NCI-H187 (cell line): ENCODE results near the gene ERICH6.
A peak's percentile ranks its signal among the peaks of the same experiment; 100 is the strongest.

ENCODE experiments used
- DNase-seq, 2 experiments: peaks; one replicate each; lab custom pipeline; 2025; lab: John Stamatoyannopoulos, UW

The ERICH6 gene

DNA sequence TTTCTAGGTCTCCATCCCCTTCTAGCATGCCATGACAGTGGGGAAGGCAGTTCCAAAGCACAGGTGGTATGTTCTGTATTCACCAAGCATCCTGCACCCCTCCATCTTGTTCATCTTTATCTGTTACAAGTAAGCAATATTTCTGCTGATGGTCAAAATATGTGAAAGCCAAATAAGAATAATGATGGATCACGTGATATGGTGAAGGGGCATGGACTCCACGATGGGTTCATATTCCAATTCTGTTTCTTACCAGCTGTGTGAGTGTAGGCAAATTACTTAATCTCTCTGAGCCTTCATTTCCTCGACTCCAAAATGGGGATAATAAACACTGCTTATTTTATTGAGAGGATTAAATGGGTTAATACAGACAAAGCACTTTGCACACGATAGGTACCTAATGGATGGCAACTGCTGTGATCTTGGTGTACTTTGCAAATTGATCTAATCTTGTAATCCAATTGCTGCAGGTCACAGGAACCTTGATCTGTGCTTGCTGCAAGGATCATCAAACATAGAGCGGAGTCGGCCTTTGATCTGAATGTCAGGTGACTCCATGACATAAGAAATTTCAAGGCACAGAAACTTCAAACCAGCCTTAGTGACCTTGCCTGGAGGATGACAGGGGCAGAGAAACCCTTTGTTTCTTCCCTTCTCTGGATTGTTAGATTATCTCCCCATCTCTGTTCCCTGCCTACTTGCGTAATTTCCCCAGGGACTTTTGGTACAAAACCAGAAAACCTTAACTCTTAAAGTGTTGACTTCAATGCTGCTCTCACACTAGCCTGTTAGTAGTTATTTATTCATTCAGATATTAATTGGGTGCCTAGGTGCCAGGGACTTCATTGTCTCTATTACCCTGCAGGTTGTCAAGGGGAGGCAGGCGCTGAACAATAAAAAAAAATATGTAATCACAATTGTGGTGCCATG, 33.4 kb upstream of the ERICH6 start:
- no peak for DNase-seq

DNA sequence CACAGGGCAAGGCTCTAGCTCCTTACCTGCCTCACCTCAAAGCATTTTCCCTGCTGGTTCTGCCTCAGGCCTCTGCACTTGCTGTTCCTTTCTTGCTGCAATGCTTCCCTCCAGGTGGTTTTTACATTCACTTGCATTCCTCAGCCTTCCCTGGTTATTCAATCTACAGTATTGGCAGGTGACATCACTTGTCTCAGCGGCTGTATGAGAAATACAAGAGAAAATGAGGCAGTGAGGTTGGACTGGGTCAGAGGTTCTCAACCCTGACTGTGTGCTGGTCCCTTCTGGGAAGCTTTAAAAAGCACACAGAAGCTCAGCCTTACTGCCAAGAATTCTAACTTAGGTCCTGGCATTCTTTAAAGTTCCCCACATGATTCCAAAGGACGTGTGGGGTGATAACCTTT, 32.6 kb upstream of the ERICH6 start:
- DNase-seq, result no peak

DNA sequence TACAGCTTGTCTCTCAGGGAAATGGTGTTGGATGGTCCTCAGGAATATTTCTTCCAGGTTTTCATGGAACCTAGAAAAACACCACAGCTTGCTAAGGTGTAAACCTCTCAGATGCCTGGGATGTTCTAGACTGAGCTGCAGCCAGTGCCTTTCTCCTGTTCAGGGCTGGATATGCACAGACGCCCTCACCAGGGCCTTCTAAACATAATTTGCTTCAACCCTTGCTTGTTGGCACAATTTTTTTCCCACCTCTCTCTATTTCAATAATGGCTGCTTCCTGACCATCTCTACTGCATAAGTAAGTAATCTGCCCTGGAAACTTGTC, 31.0 kb upstream of the ERICH6 start:
- no peak for DNase-seq

DNA sequence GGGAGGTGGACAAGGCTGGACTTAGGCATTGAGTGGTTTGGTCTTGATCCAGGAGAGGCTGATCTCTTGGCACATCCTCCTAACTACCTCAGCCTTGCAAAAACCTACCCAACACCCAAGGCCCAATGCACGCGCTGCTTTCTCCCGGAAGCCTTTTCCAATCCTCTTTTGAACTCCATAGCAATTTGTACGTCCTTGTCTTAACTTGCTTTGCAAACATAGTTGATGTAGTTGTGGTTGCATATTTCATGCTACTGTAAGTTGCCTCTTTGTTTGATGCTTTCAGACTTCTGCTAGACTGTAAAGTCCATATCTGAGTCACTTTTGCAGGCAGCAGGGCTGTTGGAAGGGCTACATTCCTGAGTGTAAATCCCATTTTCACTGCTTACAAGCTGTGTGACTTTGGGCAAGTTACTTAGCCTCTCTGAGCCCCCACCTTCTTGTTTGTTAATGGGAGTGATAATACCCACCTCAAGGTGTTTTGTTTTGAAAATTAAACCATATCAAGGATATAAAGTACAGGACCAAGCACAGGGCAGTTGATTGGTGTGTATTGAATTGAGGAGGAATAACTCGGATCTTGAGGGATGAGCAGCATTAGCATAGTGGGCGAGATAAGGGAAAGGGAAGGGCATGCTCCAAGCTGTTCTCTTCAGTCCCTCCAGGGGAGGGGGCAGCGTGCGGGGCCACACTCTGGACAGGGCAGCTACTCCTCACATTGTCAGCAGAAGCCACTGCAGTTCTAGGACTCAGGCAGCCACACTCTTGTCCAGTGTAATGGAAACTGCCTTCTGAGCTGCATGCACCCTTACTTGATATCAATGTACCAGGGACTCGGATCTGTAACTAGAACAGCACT, 30.4 kb upstream of the ERICH6 start:
- no peak for DNase-seq

DNA sequence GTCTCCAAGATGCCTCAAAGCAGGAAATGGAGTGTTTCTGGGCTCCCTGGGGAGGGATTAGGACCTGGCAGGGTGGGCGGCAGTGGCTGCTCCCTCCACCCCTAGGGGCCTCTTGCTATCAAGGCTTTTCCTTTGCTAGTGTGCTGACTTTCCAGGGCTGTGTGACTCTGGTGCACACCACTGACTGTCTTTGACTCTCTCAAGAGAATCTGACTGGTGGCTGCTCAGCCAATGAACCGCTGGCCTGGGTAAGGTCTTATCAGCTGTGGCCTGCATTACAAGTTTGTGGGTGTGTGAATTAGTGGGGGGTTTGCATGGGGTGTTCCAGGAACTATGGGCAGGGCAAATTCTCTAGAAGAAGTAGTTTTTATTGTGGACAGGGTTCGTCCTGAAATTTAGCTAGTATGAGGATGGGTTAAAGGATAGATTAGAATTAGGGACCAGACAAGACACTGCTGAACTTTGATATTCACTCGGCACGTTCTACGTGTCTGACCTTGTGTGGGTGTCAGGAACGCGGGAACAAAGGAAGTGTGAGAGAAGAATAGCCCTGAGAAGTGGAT, 29.7 kb upstream of the ERICH6 start:
- no peak for DNase-seq

DNA sequence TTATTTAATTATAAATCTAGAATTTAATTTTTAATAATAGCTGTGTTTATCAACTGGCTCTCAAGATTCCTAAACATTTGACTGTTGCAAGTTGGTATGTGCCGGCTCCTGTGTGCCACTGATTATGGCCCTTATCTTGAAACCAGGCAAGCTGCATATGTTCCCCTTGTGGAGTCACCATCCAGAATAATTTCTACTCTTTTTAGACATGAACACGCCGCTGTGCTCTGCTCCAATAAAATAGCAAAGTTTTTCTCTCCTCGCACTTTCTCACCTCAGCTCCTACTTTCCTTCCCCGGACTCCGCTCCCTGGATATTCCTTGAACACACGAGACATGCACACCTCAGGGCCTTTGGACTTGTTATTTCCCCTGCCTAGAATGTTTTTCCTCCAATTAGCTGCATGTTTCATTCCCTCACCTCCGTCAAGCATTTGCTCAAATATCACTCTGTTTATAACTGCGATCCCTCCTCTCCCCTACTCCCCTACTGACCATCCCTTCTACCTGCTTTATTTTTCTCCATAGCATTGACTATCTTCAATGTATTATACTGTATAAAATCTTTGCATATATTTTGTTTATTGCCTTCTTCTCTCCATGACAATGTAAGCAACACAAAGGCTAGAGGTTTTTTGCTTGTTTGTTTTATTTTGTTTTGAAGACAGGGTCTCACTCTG, 26.1 kb upstream of the ERICH6 start:
- no peak for DNase-seq

DNA sequence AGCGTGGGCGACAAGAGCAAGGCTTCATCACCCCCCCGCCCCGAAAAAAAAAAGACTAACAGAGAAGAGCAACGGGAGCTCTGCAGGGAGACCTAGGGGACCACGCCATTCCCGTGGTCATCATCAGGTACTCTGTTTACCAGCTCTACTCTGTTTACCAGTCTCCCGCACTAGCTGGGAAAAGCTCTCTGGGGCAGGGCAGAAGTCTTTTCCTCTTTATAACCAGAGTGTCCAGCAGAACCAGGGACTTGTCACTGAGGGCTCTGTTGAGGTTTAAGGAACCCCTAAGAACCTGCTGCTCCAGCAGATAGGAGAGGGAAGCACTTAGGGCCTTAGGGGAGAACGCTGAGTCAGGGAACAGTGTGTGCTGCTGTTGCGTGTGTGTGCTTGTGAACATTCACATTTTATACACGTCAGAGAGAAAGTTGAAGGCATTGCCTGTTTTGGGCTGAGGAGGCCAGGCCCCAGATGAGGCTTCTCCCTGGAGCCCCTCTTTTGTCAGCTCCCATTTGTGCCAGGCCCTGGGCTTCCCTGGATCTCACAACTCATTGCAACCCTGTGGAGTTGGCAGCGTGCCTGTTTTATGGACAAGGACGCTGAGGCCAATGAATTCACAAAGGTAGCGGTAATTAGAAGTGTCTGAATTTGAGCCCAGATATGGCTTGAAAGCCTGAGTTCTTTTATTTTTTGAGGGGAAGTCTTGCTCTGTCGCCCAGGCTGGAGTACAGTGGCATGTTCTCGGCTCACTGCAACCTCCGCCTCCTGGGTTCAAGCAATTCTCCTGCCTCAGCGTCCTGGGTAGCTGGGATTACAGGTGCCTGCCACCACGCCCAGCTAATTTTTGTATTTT, 24.2 kb upstream of the ERICH6 start:
- DNase-seq, result no peak

DNA sequence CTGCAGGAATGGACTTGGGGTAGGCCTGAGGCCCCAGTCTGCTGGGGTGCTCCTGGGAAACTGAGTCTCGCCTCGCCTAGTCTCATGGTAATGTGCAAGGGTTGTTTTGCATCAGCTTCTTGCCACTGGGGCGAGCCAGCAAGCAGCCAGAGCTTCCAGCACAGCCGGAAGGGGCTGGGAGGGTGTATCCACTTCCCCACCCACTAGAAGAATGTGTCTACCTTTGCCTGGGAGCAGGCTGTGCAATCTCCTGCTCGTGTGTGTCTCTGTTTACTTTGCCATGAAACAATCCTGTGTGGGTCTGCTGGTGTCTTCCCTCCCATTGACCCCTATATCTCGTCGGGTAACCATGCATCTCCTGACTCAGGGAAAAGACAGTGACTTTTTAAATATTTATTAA, 21.8 kb upstream of the ERICH6 start:
- no peak for DNase-seq

DNA sequence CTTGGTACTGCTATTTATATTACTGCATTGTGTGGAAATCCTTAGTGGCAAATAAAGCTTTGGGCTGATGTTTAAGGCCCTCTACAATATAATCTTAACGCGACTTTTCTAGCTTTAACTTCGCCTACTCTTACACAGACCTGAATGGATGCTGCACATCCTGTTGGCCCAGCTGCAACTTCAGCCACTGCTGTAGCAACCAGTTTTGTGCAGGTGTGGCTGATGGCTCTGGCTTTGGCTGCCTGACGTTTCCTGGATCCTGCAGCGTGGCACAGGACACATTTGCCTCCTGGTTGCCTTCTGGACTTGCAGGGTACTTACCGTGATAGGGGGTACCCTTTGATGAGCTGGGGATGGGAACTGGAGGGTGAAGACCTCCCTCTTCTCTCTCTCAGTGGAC, 20.2 kb upstream of the ERICH6 start:
- DNase-seq, result no peak

DNA sequence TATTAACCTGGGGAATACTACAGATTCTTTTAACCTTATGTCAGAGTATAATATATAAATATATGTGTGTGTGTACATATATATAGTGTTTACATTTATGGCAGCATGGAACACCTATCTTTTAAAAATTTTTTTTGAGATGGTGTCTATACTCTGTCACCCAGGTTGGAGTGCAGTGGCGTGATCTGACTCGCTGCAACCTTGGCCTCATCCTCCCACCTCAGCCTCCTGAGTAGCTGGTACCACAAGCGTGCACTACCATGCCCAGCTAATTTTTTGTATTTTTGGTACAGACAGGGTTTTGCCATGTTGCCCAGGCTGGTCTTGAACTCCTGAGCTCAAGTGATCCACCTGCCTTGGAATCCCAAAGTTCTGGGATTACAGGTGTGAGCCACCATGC, 18.5 kb upstream of the ERICH6 start:
- DNase-seq, result no peak

DNA sequence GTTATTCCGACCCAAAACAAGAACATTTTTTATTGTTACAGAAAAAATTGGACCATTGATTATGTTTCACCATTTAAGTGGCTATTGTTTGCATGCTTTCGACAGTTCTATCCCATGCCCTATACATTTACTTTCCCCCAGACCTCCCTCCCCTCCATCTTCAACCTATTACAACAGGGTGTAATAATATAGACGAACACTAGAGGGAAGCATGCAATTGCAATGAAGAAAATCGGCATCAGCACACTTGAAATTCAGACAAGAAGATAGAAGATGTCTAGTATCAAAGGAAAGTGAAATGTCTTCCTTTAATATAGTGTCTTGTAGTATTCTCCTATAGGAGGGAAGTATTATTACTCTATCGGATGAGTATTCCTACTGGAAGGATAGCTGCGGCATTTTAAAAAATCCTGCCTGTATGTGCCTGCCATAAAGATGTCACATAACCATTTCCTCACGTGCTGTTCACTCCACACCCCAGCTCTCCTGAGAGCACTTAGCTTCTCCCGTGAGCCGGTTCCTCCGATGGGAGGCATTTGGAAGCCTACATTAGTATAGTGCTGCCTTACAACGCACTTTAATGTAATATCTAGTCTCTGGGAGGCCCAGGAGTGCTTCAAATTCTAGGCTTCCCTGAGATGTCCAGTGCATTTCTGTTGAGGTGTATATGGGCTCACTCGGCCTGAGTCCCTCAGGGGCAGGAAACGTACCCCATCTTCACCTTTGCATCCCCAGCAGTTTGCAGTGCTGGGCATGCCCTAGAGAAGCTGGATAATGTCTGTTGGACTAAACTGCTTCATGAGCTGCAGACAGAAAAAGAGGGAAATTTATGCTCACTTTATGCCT, 17.8 kb upstream of the ERICH6 start:
- peak; percentile 24 to 42 for DNase-seq

DNA sequence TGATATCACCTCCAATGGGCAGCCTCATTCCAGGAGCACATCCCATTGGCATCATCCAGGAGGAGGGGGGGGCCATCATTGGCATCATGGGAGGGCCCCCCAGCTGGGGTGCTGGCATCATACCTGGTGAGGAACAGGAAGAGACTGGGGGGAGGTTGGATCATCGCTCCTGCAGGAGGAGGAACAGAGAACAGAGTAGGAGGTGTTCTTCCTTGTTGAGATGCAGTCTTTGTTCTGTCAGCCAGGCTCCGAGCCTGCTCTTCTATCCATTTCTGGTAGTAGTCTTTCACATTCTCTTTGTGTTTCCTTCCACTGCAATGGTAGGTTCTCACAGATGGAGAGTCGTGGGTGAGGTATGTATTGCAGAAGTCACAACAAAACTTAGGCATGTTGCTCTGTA, 16.7 kb upstream of the ERICH6 start:
- DNase-seq, result no peak

DNA sequence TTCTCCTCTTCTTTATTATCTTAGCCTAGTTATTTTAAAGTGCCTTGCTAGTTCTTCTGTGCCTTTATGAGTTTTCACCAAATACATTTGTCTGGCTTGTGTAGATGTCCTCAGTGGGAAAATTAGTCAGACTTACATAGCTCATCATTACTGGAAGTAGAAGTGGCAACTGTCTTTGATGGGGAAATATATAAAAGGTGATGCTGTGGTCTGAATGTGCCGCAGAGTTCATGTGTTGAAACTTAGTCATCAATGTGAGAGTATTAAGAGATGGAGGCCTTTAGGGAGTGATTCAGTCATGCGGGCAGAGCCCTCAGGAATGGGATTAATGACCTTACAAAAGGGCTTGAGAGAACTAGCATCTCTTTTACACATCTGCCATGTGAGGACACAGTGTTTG, 6.4 kb upstream of the ERICH6 start:
- no peak for DNase-seq

DNA sequence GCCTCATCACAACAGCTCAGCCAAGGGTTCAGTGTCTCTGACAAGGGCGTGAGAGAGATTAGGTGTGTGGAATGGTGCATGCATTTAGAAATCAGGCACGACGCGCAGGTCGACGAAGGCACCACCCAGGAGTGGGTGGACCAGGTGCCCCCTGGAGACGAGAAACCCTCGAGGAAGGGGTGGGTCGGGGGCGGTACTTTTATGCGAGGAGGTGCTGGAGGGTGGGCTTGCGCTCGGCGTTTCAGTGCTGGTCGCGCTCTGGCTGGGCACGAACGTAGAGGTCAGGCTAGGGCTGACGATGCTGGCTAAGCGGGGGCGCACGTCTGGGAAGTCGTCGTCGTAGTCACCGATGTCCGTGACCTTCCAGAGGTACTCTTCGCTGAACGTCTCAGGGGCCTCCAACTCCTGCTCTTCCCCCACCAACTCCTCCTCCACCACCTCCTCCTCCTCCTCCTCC, 393 bp downstream of the ERICH6 start:
- DNase-seq, result peak in 1 of 2 experiments; percentile 37

DNA sequence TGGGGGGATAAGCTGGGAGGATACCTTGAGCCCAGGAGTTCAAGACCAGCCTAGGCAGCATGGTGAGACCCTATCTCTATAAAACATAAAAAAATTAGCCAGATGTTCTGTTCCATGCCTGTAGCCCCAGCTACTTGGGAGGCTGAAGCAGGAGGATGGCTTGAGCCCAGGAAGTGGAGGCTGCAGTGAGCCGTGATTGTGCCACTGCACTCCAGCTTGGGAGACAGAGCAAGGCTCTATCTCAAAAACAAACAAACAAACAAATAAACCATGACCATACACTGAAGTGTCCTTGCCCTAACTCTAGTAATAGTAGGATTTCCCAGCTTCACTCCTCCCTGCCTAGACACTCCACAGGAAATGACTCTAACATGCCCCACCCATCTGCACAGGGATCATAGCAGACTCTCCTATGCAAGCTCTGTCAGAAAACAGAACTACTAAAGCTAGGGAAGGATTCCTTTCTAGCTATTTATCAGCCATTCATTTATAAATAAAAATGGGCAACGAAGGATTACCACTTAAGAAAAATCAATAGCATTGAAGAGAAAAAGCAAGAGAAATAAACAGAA, 4.6 kb downstream of the ERICH6 start:
- DNase-seq, result no peak

DNA sequence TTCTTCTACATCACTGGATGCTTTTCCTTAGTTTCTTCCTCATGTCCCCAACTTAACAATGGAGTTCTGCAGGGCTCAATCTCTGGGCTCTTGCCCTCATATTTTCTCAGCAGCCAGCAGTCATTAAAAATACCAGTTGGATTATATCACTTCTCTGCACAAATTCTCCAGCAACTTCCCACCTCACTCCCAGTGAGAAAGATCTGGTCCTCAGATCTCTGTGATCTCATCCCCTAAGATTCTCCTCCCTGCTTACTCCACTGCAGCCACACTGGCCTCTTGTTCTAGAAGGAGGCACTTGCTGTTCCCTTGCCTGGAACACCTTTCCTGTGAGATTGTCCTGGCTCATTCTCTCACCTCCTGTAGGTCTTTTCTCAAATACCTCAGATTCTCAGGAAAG, 6.1 kb downstream of the ERICH6 start:
- no peak for DNase-seq

DNA sequence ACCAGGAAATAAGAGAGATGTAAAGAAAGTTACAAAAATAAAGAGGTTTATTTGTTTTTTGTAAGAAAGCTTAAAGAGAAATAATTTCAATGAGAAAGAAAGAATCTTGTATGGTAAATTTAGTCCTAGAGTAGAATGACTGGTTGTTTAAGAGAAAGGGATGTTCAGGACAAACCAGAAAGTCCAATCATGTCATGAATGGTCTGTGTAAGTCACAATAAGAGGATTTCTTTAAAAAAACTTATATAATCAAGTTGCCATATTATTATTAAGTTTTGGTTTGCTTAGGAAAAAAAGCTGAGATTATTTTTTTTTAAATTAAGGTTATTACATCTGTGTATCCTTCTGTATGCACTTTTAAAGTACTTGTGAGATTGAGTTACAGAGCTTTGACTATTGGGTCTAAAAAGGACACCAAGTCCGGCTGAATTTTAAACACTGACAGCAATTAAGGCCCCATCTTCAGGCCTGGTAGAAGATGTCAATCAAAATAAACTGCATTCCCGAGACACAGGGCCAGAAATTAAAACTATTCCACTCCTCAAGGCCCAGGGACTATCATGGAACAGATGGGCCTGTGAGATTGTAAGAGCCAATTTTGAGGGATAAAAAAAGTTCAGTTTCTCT, 12.2 kb downstream of the ERICH6 start:
- no peak for DNase-seq

DNA sequence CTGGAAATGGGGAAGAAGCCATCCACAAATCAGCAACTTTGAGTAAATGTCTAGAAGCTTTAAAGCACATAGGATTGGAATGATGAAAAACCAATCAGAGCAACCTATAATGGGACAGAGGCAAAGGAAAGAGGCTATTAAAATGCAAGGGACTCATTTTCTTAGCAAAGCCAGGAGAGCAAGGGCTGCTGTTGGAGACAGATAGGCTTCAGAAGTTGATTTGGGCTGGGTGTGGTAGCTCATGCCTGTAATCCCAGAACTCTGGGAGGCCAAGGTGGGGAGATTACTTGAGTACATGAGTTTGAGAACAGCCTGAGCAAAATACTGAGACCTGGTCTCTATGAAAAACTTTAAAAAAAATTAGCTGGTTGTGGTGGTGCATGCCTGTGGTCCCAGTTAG, 16.1 kb downstream of the ERICH6 start:
- no peak for DNase-seq

DNA sequence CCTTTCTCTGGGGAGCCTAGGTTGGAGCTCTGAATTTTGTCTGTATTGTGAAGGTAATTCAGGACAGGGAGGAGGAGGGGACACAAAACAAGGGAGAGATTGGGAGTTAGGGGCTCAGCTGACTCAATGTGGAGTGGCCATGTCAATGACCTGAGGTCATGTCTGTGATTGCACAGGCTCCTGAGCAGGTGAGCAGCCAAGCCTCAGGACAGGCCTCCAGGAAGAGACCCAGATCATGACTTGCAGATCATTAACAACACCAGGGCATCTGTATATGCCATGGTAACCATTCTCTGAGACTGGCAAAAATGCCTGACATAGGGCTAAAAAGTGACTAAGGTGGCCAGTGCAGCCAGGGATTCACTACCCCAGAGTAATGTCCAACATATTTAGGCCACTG, 20.9 kb downstream of the ERICH6 start:
- DNase-seq, result no peak

DNA sequence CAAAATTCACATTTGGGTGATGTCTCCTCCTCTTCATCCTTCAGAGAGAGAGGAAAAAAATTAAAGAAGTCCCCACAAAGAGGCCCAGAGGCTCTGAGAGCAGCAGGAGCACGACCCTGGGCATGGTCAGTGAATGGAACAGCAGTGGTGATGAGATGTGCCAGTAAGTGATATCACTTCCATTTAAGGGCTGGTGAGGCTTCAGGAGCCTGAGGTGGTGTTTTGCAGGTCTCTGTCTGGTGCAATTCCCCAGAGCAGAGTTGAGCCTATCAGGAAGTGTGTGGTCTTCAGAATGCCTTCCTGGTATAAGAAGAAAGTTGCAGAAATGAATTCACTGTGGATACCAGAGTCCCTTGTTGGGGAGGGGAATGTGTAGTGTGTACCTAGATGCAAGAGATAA, 21.4 kb downstream of the ERICH6 start:
- no peak for DNase-seq
